ENCODE measurements around the gene CCDC13.
A peak's percentile ranks its signal among the peaks of the same experiment; 100 is the strongest.

Gene CCDC13

DNA sequence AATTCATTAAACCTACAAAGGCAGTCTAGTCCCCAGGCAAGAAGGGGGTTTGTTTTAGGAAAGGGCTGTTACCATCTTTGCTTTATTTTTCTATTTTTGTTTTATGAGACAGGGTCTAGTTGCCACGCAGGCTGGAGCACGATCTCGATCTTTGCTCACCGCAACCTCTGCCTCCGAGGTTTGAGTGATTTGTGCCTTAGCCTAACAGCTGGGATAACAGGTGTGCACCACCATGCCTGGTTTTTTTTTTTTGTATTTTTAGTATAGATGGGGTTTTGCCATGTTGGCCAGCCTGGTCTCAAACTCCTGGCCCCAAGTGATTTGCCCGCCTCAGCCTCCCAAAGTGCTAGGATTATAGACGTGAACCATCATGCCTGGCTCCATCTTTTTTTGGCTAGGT is 26.3 kb upstream of the CCDC13 start:
- no peak for DNase-seq

GRCh38 chr3:42796332-42796885 is 23.4 kb upstream of the CCDC13 start:
- DNase-seq = no peak

- DNase-seq = no peak
These were observed 22.6 kb upstream of the CCDC13 start for GRCh38 chr3:42795621-42796181.

- peak in 1 of 2 experiments; percentile 35 for DNase-seq
These were observed 17.7 kb upstream of the CCDC13 start for GRCh38 chr3:42790714-42791229.

DNA sequence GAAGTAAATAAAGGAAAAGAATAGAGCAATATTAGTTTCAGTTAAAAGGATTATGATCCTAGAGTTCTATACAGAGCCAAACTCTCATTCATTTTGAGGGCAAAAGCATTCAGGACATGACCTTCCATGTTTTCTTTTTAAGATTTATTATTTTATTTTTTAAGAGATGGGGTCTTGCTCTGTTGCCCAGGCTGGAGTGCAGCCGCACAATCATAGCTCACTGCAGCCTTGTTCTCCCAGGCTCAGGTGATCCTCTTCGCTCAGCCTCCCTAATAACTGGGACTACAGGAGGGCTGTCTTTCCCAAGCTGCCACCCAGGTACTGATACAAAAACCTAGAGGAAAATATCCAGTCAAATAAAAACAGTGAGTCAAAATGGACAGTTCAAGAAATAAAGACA is 13.6 kb upstream of the CCDC13 start:
- DNase-seq = no peak

DNA sequence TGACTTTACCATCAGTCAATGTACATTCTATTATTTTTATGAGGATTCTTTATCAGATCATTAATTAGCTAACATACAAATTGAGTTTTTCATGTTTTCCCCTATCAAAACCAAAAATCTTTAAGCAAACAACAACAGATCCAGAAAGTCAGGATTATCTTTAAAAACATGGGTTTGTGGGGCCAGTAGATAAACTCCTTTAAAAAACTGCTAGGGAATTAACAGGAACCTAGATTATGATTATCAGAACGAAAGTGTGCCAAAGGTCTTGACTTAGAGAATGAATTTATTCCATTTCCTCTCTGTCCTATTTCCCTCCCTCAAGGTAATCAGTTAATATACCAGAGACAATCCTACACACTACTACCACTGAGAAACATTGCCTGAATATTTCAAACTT is 13.2 kb upstream of the CCDC13 start:
- DNase-seq = no peak

DNA sequence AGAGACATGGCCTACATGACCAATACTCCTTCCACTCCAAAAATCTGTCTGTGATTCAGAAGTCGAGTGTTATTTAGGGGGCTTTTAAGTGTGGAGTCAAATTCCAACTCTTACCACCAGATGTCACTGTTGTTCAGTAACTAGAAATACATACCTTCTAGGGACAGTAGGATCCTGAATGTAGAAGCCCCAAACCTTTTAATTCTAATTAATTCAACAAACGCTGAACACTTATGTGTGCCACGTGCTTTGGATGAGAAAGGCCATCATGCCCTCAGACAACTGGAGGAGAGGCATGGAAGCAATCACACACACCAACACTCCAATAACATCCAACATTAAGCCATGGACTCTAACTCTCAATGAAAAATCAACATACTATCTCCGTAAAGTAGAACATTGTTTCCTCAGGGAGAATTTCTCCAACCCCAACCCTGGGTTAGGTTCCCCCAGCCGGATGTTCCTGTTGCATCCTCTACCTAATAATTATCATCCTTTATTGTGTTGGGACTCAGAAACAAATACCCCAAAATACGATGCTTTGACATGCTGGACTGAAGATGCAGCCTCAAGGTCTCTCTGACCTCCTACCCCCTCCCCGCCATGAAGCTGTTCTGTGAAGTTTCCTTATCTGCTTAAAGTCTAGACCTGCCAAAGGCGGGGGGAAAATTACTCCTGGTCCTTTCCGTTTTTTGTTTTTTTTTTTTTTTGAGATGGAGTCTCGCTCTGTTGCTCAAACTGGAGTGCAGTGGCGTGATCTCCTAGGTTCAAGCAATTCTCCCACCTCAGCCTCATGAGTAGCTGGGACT is 8.0 kb upstream of the CCDC13 start:
- DNase-seq = peak; percentile 61 to 76

- DNase-seq = no peak
These were observed 7.3 kb upstream of the CCDC13 start for GRCh38 chr3:42780398-42780797.

GRCh38 chr3:42778644-42779043 is 5.6 kb upstream of the CCDC13 start:
- DNase-seq = no peak

GRCh38 chr3:42773409-42773751 is 327 bp upstream of the CCDC13 start:
- DNase-seq = no peak

- no peak for DNase-seq
These were observed 1.8 kb downstream of the CCDC13 start for GRCh38 chr3:42771271-42771670.

DNA sequence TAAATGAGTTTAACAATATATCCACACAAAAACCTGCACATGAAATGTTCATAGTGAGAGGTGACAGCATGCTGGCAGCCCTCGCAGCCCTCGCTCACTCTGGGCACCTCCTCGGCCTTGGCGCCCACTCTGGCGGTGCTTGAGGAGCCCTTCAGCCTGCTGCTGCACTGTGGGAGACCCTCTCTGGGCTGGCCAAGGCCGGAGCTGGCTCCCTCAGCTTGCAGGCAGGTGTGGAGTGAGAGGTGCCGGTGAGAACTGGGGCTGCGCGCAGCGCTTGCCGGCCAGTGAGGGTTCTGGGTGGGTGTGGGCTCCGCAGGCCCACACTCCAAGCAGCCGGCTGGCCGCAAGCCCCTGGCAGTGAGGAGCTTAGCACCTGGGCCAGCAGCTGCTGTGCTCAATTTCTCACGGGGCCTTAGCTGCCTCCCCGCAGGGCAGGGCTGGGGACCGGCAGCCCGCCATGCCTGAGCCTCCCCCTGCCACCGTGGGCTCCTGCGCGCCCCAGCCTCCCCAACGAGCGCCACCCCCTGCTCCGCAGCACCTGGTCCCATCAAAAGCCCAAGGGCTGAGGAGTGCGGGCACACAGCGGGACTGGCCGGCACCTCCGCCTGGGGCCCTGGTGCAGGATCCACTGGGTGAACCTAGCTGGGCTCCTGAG is 3.4 kb downstream of the CCDC13 start:
- DNase-seq = no peak

GRCh38 chr3:42764561-42765295 is 8.3 kb downstream of the CCDC13 start:
- no peak for DNase-seq

DNA sequence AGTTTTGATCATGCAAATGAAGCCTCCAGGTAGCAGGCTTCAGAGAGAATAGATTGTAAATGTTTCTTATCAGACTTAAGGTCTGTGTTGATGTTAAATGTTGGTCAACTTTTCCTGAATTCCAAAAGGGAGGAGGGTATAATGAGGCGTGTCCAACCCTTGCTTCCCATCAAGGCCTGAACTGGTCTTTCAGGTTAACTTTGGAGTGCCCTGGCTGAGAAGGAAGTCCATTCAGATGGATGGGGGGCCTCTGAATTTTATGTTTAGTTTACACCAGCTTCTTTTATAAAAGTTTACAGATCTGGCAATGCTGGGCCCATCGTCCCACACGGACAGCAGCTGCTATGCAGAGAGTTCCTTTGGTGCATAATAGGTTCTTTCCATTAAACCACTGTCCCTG is 8.9 kb downstream of the CCDC13 start:
- no peak for DNase-seq

DNA sequence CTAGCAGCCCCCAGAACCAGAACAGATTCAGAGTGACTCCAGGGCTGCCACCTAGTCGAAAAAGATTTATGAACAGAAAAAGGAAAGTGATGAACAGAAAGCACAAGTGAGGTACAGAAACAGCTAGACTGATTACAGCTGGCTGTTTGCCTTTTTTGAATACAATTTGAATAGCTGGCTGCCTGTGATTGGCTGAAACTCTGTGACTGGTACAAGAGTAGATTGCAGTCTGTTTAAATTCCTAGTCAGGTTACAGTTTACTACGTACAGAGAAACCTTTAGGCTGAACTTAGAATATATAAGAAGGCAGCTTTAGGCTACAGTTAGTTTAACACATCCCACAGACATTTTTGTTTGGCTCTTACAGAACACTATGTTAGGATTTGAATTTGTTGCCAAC is 10.0 kb downstream of the CCDC13 start:
- no peak for DNase-seq

- DNase-seq = no peak
These were observed 10.9 kb downstream of the CCDC13 start for GRCh38 chr3:42762046-42762724.

GRCh38 chr3:42758126-42758525 is 14.9 kb downstream of the CCDC13 start:
- DNase-seq = no peak

DNA sequence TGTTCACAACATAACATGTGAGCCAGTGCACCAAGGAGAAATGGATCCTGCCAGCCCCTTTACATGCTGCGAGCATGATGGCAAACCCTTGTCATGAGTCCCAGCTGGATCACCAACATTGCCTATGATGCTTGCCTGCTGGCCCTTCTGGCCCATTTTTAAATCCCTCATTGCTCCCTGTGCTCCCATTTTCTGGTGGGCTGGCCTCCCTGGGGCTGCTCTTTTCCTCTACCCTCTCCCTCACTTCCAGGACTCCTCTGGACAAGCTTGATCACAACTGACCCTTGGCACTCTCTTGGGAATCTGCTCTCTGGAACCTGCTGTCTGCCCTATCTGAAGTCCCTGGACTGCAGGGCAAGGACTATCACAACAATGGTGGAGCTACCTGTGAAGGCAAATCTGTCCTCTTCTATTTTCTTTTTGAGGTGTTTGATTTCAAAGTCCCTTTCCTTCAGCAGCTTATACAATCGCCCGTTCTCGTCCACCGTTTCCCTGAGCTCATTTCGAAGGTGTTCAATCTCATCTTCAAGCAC is 16.3 kb downstream of the CCDC13 start:
- no peak for DNase-seq

GRCh38 chr3:42755681-42756578 is 17.1 kb downstream of the CCDC13 start:
- peak in 1 of 2 experiments; percentile 22 for DNase-seq

DNA sequence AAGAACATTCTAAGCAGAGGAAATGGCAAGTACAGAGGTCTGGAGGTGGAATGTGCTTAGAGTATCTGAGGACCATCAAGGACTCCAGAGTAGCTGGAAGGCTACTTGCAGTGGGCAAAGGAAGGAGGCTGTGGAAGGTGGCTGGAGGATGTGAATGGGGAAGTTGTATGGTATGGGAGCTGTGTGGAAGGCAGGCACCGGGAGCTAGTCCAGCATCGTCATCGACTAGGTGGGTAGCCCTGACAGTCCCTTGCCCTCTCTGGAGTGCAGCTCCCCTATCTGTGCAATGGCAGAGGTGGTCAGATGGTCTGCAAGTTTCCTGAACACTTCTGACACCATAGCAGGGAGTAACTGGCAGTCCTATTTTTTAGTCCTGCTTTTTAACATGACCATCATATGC is 19.3 kb downstream of the CCDC13 start:
- no peak for DNase-seq

DNA sequence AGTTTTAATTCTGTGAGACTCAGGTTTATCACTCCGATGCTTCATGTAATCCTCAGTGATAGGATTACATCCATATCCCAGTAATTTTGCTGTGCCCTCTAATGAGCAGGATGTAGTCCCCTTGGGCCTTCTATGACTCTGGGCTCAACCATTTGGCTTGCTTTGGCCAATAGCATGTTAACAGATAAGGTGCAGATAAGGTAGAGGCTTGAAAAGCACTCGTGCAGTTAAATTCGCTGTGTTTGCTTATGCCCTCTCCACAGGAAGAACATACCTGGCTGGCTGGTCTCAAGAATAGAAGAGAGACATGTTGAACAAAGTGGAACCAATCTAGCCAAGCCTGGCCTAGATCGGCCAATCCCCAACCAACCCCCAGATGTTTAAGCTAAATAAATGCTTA is 20.1 kb downstream of the CCDC13 start:
- DNase-seq = no peak

Measured in NCI-H2081 (cell line).